SIG-M5 treated with dmso at 0.1 percent for 504 hours (cell line): Measurements from ENCODE around the gene ELK1.
"Not testable (repeated sequence)": the region's sequence is repeated elsewhere in the genome, so short reads cannot be mapped to it uniquely, and the experiment has no call there.

Source experiments
- DNase-seq: peaks from one replicate; lab custom pipeline; 2025; ENCODE audit not compliant: unreplicated experiment; lab: John Stamatoyannopoulos, UW

ELK1 gene, protein sequence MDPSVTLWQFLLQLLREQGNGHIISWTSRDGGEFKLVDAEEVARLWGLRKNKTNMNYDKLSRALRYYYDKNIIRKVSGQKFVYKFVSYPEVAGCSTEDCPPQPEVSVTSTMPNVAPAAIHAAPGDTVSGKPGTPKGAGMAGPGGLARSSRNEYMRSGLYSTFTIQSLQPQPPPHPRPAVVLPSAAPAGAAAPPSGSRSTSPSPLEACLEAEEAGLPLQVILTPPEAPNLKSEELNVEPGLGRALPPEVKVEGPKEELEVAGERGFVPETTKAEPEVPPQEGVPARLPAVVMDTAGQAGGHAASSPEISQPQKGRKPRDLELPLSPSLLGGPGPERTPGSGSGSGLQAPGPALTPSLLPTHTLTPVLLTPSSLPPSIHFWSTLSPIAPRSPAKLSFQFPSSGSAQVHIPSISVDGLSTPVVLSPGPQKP

DNA sequence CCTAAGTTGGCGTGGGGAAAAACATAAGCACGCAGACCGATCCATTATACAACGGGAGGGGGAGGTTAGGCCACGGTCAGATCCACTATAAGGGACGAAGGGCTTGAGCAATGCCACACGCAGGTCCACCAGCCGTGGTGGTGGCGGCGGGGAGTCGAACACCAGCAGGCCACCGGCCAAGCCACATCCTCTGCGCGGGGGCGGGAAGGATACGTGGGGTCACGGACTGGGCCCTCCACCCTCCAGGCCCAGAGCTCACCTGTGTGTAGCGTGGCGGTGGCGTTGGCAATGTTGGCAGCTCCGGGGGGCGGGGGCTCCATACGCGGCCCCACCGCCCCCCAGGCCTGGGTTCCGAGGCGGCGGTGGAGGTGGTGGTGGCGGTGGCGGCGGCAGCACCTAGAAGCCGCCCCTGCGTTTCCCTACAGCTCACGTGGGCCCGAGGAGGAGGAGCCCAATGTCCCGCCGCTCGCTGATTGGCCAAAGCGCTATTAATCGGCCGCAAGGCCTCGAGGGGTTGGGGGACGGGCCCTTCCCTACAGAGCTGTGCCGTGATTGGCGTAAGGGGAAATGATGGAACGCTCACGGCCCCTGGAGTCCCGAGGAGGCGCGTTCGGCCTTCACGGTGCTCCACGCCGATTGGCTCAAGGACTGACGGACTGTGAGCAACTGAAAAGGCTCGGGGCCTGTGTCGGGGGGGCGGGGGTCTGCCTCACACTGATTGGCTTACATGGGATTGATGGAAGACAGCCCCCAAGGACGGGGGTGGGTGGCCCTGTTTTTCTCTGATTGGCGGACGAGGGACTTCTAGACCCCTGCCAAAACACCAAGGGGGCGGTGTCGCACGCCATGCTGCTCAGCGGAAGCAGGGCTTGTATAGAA, at the start of gene ELK1:
Gene ELK1, minus strand, starts transcription at position 400 of the 879 bp plus-strand sequence. CDS start 9,122 bp downstream, outside the sequence.
- peak; percentile 93 for DNase-seq

DNA sequence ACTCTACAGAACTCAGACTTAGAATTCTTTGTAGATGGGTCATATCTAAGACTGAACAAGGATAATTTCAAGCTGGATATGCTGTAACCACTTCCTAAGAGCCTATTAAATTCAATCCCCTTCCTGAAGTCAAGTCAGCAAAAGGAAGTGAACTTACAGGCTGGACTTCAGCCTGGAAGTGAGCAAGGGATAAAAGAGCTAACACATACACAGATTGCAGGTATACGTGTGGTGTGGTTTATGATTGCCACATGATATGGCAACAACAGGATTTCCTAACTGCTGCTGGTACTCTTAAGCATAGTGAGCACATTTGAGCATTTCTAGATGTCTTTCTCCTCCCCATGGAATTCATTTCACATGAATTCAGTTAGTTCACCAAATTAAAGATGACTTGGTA, 46.8 kb upstream of the ELK1 start:
- DNase-seq = no peak

DNA sequence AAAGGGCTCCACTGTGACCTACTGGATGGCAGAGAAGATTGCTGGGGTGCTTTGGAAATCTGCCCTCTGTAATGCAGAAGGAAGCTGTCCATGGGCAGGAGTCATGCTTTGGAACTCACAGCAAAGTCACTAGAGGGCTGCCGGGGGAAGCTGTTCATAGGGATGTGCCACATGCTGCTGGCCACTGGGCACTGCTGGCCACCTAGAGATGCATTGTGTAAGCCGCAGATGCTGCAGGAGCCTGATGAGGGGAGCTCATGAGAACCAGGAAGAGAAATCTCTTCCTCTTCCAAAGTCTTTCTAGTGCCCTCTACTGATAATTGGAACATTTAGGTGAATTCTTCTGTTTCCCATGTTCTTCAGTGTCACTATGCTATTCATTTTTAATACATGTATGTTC, 39.8 kb upstream of the ELK1 start:
- DNase-seq = no peak

DNA sequence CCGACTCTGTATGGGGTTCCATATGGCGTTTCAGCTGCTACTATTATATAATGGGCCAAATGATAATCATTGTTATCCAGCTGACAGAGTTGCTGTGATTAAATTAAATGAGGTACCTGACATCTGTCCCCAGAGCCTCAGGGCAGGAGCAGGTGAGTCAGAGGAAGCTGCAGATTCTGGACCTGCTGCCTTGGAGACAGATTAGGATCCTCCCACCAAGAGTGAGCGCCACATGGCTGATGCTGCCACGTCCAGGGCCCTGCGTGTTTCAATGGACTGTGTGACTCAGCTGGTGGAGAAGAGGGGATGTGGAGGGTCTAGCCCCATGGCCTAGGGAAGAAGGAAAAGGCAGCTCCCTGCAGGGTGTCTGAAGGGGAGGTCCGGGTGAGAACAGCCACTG, 36.9 kb upstream of the ELK1 start:
- no peak for DNase-seq

DNA sequence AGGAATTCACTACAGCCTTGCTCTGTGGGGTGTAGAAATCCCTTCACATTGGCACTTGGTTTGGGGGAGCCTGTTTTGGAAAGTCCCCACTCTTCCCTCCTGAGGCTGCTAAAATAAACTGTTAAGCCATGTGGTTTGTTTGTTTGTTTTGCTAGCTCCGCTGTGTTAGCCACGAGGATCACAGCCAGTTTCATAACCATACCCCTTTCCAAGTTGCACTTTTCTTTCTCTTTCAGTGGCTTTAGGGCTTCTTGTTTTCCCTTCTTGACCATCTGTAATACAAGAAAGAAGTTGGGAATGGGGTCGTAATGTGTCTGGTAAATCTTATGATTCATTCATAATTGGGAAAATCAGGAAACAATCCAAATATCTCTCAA, 33.5 kb upstream of the ELK1 start:
- DNase-seq = no peak

DNA sequence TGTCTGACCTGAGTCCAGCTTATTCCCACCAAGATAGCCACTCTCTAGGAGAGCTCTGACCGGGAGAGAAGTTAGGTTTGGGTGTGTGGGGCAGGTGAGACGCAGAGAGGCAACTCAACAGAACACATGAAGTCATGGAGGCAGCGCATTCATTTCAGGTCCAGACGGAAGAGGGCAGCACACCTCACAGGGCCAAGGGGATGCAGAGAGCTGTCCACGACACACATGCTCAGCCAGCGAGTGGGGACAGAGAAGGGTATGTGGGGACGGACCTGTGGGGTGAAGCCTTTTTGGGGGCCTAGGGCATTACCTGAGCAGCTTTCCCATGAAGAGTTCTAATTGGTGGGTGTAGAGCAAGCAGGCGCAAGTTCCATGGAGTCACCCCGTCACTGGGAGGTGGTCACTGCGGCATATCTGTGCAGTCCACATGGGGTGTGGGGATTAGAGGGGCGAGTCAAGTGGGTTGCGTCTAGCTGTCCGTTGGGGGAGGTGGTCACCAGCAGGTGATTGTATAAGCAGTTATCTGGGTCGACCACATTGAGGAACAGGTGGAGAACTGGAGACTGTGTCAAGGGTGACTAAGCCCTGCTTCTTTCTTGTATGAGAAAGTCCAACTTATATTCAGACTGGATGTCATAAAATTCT, 32.9 kb upstream of the ELK1 start:
- no peak for DNase-seq

DNA sequence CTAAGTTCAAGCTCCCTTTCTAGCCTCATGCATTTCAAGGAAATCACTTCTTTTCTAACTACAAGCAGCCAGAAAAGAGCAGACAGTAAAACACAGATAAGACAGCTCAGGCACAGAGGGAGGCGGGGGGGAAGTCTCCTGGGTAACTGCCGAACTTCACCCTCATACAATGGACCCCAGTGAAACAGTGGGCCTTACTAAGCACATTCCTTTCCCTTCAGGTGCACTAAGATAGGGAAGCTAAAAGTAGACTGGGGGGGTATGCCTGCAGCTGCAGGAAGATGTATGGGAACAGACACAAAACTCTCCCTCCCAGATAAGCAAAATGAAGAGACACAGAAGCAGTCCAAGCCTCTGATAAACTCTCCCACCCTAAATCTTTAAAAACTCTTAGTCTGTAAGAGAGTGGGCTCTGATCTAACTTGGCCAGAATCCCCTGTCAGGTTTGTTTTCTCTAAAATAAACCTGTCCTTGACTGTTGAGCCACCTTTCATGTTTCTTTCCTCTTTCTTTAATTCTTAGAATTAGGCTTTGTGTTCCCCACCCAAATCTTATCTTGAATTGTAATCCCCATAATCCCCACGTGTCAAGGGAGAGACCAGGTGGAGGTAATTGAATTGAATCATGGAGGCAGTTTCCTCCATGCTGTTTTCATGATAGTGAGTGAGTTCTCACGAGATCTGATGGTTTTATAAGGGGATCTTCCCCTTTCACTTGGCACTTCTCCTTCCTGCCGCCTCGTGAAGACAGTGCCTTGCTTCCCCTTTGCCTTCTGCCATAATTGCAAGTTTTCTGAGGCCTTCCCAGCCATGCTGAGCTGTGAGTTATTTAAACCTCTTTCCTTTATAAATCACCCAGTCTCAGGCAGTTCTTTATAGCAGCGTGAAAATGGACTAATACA, 25.8 kb upstream of the ELK1 start:
- DNase-seq = not testable (repeated sequence)

DNA sequence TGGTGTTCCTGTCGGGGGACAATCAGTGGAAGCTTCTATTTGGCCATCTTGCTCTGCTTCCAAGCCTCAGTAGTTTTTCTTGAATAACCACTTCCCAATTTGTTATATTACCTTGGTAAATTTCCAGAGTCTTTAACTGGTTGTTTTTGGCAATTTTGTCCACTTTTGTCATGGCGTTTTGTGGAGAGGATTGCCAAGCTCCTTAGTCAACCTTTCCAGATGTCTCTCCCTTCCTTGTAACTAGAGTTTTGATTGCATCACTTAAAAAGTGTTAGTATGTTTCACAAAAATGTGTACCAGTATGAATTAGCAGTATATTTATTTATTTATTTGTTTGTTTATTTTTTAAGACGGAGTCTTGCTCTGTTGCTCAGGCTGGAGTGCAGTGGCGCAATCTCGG, 24.4 kb upstream of the ELK1 start:
- DNase-seq = no peak

DNA sequence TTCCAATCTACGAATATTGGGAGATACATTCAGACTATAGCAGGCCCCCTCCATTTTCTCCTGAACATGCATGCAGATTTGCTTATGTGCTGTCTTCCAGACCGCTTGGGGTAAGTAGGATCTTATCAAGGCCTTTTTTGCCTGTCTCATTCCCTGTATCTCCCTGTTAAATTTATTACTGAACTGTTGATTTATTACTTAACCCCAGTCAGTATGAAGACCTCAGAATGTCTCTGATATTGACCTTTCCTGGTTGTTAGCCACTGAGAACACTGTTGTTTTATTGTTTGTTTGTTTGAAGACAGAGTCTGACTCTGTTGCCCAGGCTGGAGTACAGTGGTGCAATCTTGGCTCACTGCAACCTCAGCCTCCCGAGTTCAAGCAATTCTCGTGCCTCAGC, 15.4 kb upstream of the ELK1 start:
- not testable (repeated sequence) for DNase-seq

DNA sequence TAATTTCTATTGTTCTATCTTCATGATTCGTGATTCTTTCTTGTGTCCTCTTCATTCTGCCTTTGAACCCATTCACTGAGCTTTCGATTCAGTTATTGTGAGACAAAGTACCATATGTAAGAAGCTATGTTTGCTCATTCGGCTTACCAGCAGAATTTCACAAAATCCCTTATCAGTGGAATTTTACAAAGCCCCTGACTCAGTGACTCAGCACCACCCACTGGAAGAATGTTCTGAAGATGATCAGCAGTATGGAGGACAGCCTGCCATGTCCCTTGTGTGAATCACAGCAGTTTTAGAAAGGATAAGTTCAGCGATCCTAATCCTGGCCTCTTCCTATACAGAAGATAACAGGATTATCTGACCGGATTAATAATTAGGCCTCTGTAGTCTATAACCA, 14.4 kb upstream of the ELK1 start:
- DNase-seq = no peak

DNA sequence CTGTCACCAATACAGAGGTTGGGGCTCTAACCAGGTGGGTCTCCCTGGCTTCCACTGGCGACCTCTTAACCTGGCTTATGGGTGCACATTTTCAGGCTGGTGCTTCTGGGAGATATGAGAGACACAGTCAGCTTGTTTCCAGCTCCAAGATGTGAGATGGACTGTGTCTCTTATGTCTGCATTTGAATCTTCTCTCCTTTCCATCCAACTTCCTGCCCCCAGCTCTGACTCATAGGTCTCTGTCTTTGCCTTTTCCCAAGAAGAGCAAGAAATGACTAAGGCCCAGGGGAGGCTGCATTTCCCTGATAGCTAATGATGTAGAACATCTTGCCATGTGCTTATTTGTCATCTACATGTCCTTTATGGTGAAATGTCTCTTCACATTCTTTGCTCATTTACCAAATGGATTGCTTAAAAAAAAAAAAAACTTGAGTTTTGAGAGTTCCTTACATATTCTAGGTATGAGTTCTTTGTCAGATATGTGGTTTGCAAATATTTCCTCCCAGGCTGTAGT, 11.8 kb upstream of the ELK1 start:
- DNase-seq = peak; percentile 22

DNA sequence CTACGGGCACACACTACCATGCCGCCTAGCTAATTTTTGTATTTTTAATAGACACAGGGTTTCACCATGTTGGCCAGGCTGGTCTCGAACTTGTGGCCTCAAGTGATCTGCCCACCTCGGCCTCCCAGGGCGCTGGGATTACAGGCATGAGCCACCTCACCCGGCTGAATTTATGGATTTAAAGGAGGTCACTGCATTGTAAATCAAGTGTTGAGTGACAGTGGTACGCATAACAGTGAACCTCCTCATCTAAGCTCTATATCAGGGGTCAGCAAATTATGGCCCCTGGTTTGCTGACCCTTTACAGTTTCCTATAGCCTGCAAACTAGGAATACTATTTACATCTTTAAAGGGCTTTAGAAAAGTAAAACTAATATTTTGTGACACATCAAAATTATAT, 11.2 kb upstream of the ELK1 start:
- no peak for DNase-seq

DNA sequence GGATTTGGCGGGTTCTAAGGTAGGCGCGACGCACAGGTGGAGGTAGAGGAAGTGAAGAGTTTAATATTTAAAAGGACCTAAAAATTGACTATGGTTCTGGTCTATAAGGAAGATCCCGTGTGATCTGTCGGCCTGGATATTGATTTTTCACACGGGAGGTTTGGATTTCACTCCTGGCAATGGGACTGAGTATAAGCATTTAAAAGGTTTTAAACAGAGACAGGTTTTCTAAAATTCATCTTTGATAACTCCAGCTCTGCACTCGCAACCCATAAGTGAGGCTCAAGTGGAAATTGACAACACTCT, 9.0 kb upstream of the ELK1 start:
- DNase-seq = no peak

DNA sequence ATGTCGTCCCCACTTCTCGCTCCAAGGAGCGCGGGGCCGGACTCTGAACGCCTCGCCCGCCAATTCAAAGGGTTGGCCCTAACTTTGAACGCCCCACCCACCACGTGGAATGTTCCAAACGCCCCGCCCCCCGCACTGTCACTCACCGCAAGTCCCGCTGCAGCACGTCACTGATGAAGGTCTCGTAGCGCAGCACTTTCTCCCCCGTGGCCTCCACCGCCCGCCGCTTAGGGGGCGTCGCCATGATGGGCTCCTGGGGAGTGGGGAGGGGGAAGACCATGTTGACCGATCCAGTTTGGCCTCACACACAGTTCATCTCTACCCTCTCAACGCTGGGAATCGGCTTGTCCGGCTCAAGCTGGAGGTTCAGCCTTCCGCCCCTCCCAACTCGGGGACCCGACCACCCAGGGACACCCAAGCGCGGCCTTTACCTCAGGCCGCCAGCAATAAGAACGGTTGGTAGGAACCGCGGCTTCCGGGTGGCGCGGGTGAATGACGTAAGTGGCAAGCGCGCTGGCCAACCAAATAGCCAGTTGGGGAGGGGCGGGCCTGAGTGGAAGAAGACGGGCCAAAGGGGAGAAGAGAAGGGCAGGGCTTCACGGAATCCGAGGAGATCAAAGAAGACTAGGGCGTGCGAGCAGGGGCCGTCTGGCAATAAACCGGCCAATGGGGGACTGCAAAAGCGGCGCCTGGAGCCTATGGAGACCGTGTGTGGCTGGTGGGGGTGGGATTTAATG, 8.5 kb upstream of the ELK1 start, which contains the start of gene UXT:
Gene UXT, minus strand, starts transcription at position 497 of the 737 bp plus-strand sequence. Its CDS starts 253 bp downstream, at position 244.
- peak; percentile 88 for DNase-seq

DNA sequence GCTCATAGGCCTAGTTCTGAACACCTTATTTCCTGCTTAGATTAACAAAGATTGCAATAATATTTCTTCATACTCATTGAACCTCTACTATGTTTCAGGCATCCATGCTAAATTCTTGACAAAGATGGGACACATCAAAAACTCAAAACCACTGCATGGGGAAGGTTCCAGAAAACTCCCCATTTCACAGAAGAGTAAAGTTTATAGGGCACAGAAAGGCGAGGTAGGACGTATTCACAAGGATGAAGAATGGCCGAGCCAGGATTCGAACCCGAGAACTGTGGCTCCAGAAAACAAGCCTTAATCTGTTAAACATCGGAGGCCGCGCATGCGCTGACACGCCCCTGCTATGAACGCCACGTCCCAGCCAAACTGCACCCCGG, 7.9 kb upstream of the ELK1 start:
- DNase-seq = no peak

DNA sequence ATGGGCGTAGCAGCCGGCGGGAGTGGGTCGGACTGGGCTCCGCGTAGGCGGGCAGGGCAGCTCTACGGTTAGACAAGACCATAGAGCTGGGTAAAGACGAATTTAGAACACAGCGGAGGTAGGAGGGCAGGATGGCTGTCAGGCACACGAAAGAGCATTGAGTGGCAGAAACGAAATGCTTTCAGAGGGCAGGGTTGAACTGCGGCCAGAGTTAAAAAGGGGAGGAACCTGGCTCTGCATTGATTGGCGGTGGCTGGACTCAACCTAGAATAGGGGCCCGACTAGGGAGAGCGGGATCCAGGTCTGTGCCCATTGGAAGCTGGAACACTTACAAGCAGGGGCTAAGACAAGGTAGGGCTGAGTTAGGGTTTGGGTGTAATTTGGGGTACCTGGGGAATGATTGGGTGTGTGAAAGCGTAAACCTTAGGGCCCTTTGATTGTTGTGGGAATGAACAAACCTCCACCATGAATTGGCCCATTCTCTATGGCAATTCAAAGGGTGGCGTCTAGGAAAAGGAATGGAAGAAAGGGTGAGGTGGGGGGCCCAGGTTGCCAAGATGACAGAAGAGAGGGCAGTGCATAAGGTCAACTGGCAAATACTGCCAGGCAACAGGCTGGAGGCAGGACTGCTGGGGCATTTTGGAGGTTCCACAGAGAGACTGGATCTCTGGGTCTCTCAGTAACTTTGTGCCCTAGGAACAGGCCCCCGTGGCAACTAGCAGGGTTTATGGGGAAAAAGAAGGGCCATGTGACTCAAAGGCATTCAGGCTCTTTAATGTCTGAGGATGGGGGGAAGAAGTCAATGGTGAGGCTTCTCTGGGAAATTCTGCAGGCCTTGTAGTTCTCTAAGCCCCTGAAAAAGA, 911 bp upstream of the ELK1 start:
- DNase-seq = no peak

DNA sequence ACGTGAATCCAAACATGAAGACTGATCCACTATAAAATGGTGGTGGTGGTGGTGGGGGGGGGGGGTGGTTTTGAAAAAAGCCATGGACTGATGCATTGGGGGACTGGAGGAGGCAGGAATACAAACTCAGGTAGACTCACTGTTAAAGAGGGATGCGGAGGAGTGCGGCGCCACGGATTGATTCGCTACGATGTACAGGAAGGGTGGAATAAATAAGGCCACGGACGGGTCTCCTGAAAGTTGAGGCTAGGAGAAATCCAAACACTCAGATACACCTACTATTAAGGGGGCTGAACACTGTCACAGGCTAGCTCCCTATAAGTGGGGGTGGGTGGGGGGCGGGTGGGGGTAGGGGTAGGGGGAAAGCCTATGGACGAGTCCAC, 591 bp downstream of the ELK1 start:
- no peak for DNase-seq

DNA sequence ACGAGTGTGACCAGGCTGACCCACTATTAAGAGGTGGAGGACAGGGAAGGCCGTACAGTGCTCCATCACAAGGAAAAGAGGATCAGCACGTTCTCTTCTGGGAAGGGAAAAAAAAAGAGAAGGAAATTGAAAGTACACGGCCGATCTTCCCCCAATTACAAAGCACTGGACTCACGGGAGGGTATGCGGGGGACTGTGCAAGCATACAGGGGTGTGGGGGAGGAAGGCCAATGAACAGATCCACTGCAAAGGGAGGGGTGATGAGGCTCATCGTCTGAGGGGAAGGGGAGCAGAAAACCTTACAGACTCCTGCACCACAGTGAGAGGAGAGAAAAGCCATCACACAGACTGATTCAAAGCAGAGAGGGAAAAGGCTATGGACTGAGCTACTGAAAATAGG, 1.1 kb downstream of the ELK1 start:
- no peak for DNase-seq

DNA sequence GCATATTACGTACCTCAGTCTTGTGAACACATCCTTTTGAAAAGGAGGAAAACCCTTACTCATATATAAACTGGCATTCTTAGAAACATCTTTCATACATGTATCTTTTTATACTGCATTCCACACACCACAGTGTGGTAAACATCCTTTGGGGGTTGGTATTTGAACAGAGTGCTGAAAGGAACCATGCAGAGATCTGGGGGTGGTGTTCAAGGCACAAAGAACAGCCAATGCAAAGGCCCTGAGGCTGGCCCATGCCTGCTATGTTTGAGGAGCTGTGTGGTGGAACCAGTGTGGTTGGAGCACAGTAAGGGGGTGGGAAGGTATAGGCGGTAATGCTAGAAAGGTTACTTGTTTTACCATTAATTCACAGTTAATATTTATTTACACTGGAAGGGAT, 2.0 kb downstream of the ELK1 start:
- no peak for DNase-seq
